HUES6 (cell line): ENCODE measurements around the gene KCNJ12.
"Not testable (repeated sequence)": the region's sequence is repeated elsewhere in the genome, so short reads cannot be mapped to it uniquely, and the experiment has no call there.

Experiments
- H3K27ac ChIP-seq: 2 replicates; pipeline ENCODE4 v1.7.0; 2013; ENCODE audit warnings: low read depth, mild to moderate bottlenecking, low read length, inconsistent platforms
- H3K27me3 ChIP-seq: 2 replicates; pipeline ENCODE4 v1.6.1; 2013; ENCODE audit warnings: low read length; ENCODE audit not compliant: control insufficient read depth, insufficient read depth
- H3K36me3 ChIP-seq: 2 replicates; pipeline ENCODE4 v1.6.1; 2013; ENCODE audit warnings: low read length; ENCODE audit not compliant: control insufficient read depth, insufficient read depth
- H3K4me1 ChIP-seq: 2 replicates; pipeline ENCODE4 v1.6.1; 2013; ENCODE audit warnings: low read length; ENCODE audit not compliant: control insufficient read depth, insufficient read depth
- H3K4me3 ChIP-seq: 2 replicates; pipeline ENCODE4 v1.5.1; 2013; ENCODE audit warnings: low read depth, low read length
- H3K9ac ChIP-seq: one replicate; pipeline ENCODE4 v1.6.1; 2013; ENCODE audit warnings: mild to moderate bottlenecking, low read length
- H3K9me3 ChIP-seq: 2 replicates; pipeline ENCODE4 v1.6.1; 2013; ENCODE audit warnings: low read depth, low read length; ENCODE audit not compliant: control insufficient read depth, insufficient read depth

The KCNJ12 gene

DNA sequence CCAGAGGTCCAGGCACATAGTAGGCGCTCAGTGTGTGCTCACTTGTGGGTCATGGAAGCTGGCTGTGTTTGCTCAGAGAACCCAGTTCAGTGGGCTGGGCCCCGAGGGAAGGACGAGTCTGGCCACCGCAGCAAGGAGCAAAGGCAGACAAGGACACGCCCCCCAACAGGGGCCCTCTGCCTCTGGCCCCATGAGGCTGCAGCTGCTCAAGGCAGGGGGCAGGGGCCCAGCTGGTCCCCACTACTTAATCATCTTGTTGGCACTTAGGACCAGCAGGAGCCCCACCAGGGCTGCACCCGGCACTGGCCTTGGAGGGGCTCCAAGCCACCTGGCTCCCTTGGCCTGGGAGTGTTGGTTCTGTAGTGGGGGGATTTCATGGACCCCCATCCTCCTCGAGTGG is 16.1 kb downstream of the KCNJ12 start:
- Histone ChIP-seq H3K36me3 (no peaks in the 10 kb centered on the region), H3K4me3 (no peak overlapping the region), H3K9ac (no peak overlapping the region), H3K27ac (no peak overlapping the region), H3K27me3 (no peaks in the 10 kb centered on the region; the same call in 1 of the 2 replicates), H3K4me1 (no peaks in the 10 kb centered on the region), H3K9me3 (no peaks in the 10 kb centered on the region)

DNA sequence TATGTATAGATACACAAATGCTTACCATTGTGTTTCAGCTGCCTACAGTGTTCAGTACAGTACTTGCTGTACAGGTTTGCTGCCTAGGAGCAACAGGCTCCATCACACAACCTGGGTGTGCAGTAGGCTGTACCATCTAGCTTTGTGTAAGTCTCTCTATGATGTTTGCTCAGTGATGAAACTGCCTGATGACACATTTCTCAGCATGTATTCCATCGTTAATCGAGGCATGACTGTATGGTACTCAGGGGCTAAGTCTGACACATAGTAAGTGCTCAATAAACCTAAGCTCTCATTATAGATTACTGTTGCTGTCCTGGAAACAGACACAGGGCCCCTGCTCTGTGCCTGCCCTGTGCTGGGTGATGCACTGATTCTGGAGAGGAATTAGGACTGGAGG is 18.1 kb downstream of the KCNJ12 start:
- no peak overlapping the region for H3K4me3 ChIP-seq
- no peaks in the 10 kb centered on the region for H3K4me1 ChIP-seq
- no peak overlapping the region for H3K9ac ChIP-seq
- no peaks in the 10 kb centered on the region for H3K36me3 ChIP-seq
- H3K9me3 ChIP-seq: no peaks in the 10 kb centered on the region
- no peaks in the 10 kb centered on the region; the same call in 1 of the 2 replicates for H3K27me3 ChIP-seq
- no peak overlapping the region for H3K27ac ChIP-seq

DNA sequence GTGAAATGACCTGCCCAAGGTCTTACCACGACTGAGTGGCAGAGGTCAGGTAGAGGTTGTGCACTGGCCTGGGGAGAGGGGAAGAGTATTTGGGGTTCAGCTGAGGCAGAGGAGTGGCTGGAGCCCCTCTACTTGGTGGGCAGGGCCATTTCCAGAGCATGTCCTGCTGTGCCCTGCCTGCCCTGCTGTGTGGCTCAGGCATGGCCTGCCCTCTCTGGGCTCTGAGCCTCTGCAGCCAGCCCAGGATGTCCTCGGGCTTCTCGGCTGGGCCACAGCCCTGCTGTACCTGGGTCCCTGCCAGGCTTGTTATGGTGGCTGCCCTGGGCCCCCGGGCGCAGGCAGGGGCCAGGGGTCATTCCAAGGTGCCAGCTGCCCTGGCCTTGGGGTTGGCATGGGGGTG is 19.6 kb downstream of the KCNJ12 start:
- H3K9ac ChIP-seq: no peak overlapping the region
- no peaks in the 10 kb centered on the region for H3K9me3 ChIP-seq
- H3K36me3 ChIP-seq: no peaks in the 10 kb centered on the region
- H3K4me3 ChIP-seq: no peak overlapping the region
- H3K27ac ChIP-seq: no peak overlapping the region
- no peaks in the 10 kb centered on the region for H3K27me3 ChIP-seq
- peaks cover 9% of the 10 kb centered on the region for H3K4me1 ChIP-seq

DNA sequence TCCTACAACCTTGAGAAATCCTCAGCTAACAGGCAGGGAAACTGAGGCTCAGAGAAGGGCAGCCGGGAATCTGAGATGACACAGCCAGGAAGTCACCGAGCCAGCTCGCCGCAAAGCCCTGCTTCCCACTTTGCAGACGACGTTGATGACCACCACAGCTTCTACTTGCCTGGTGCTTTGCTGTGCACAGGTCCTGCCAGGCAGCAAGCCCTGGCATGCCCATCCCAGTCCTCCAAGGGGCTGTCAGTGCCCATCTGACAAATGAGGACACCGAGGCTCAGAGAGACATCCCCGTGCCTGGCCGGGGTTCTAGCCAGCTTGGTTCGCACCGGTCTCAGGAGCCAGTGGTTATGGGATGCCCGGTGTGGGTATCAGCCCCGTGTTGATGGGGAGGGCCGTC is 20.1 kb downstream of the KCNJ12 start:
- Histone ChIP-seq H3K4me1 (peaks cover 14% of the 10 kb centered on the region), H3K9me3 (no peaks in the 10 kb centered on the region), H3K36me3 (no peaks in the 10 kb centered on the region), H3K27me3 (no peaks in the 10 kb centered on the region), H3K27ac (no peak overlapping the region), H3K9ac (no peak overlapping the region), H3K4me3 (no peak overlapping the region)

DNA sequence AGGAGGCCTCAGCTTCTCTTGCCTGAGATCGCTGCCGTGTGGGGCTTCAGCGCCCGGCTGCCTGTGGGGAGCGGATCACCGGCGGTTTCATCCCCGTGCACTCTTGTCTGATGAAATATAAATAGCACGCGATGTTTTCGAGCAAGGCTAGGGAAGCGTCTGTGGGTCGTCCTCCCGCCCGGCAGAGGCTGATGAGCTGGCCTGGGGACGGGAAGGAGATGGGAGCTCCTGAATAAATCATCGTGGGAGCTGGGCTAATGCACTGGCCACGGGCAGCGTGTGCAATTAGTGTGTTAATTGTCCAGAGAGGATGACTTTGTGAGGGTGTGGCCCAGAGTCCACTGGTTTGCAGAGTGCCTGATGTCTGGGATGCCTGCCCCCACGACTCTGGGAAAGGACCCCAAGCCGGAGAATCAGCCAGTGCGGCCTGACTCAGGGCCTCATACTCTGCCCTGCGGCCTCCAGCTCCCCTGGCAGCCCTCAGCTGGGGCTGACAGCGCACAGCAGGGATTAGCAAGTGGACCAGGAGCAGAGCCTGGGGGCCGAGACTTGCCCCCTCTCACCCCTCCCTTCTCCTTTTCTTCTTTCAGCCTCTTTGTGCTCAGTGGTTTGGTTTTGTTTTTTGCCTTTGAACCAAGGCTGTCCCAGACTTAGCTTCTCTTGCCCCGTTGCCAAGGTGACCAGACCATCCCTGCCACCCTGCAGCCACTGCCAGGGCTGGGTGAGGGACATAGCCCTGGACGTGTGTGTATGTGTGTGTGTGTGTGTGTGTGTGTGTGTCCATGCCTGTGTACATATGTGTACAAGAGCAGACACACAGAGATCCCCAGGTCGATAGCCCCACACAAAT is 21.4 kb downstream of the KCNJ12 start:
- Histone ChIP-seq H3K27me3 (no peaks in the 10 kb centered on the region), H3K9ac (no peak overlapping the region)

DNA sequence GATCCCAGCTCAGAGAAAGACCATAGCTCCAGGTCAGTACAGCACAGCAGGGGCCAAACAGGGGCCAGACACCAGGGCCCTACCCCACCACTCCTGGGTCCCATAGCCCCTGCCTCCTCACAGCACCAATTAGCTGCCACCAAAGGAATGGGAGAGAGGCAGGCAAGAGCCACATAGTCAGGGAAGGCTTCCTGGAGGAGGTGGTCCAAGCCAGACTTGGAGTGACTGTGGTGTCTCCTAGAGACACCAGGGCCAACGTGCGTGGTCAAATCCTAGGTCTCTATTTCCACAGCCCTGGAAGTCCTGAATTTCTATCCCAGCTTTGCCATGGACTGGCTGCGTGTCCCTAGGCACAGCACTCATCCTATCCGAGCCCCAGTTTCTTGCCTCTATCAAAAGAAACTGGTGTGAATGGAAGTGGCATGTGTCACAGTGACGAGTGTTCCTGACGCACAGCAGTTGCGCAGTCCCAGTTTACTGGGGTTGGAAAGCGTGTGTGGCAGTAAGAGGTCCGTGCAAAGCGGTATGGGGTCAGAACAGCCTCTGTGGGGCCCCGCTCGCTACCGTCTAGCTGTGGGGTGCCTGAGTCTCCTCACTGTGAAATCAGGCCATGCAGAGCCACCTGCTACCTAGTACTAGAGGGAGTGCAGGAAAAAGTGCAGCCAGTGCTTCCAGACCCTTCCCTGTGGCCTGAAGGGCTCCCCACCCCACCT is 23.5 kb downstream of the KCNJ12 start:
- Histone ChIP-seq H3K36me3 (no peaks in the 10 kb centered on the region), H3K27me3 (no peaks in the 10 kb centered on the region), H3K4me3 (no peak overlapping the region), H3K4me1 (peaks cover 18% of the 10 kb centered on the region), H3K9me3 (no peaks in the 10 kb centered on the region; the same call in 1 of the 2 replicates), H3K27ac (no peak overlapping the region), H3K9ac (no peak overlapping the region)

More for the DNA sequence above, 21.4 kb downstream of the KCNJ12 start:
- peaks cover 18% of the 10 kb centered on the region for H3K4me1 ChIP-seq
- no peaks in the 10 kb centered on the region for H3K36me3 ChIP-seq
- no peak overlapping the region for H3K27ac ChIP-seq
- H3K4me3 ChIP-seq: no peak overlapping the region
- H3K9me3 ChIP-seq: no peaks in the 10 kb centered on the region; the same call in 1 of the 2 replicates

DNA sequence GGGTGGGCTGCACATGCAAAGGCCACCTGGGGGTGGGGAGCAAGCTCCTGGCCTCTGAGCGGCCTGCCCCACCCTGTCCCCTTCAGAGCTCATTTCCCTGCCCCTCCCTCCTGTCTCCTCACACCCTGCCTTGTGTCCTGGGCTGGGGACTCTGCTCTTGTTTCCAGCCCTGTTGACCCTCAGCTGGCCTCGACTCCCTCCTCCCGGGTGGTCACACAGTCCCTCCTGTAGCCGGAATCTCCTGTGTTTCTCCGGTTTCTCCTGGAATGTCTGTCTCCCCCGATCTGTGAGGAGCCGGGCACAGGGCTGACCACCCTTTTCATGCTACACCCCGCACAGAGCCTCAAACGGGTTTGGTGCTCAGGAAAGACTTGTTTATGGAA is 24.0 kb downstream of the KCNJ12 start:
- H3K9ac ChIP-seq, H3K27ac ChIP-seq, H3K4me3 ChIP-seq, H3K36me3 ChIP-seq, H3K27me3 ChIP-seq, H3K9me3 ChIP-seq: not testable (repeated sequence)
- peaks cover 18% of the 10 kb centered on the region for H3K4me1 ChIP-seq

DNA sequence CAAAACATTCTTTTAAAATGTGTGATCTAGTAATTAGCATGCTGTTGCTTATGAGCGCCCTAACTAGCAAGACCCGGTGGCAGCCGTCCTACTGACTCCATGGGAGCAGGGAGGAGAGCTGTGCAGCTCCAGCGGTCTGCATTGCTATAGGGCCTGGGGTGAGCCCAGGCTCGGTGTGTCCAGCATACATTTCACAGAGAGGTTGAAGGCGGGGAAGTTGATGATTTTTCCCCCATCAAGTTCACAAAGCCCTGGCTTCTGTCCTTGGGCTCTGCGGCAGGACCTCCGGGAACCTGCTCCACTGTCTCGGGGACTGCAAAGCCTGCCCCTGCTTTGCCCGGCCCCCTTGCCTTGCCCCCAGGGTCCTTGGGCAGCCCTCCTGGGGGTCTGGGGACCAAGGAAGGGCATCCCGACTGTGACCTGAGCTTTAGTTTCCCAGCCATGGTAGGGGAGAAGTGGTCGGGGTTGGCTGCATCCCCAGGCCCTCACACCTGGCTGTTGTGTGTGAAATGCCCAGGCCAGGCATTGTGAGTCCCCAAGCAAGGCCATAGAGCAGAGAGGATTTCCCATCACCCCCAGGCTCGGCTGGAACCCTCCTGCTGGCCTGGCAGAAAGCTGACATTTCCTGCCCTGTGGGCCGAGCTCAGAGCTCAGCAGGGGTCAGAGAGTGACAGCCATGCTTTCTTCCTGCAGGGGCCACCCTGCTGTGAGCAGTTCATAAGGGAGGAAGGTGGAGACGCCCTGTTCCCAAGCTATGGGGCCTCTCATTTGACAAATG is 24.8 kb downstream of the KCNJ12 start:
- Histone ChIP-seq H3K27me3 (no peaks in the 10 kb centered on the region), H3K36me3 (no peaks in the 10 kb centered on the region)

DNA sequence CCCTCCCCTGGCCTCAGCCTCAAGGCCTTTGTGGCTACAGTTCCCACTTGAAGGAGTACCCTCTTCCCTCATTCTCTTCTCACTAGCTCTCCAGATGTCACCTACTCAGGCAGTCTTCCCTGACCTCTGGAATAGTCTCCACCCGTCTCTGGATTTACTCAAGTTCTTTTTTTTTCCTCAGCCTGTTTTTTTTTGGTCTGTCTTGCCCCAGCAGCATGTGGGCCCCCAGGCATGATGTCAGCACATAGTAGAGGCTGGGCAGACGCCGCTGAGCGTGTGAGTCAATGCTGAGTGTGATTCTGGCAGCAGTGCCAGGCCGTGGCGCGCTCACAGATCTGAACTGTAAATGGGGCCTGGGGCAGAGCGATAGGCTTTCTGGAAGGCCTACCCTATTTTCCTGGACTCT is 26.0 kb downstream of the KCNJ12 start:
- H3K9me3 ChIP-seq, H3K27ac ChIP-seq, H3K9ac ChIP-seq: not testable (repeated sequence)

More for the DNA sequence above, 24.8 kb downstream of the KCNJ12 start:
- Histone ChIP-seq H3K4me1 (peaks cover 18% of the 10 kb centered on the region), H3K4me3 (no peak overlapping the region), H3K9me3 (no peaks in the 10 kb centered on the region; the same call in 1 of the 2 replicates), H3K27ac (no peak overlapping the region), H3K9ac (no peak overlapping the region)

DNA sequence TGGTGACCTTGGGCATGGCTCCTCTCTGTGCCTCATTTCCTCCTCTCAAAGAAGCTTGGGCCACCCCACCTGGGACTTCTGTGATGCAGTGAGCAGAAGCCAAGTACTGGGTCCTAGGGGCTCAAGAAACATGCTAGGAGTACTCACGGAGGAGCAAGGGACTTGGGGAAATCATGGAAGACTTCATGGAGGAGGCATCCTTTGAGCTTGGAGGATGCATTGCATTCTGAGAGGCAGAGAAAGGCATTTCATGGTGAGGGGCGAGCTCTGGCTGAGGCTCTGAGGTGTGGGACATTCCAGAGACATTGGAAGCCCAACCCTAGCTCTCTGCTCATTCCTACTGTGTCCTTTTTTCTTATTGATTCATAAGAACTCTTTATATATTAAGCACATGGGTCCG is 26.8 kb downstream of the KCNJ12 start:
- not testable (repeated sequence) for H3K27ac ChIP-seq, H3K36me3 ChIP-seq, H3K9ac ChIP-seq, H3K4me3 ChIP-seq, H3K9me3 ChIP-seq, H3K27me3 ChIP-seq
- peaks cover 18% of the 10 kb centered on the region for H3K4me1 ChIP-seq

More for the DNA sequence above, 26.0 kb downstream of the KCNJ12 start:
- H3K4me3 ChIP-seq, H3K36me3 ChIP-seq, H3K27me3 ChIP-seq: not testable (repeated sequence)
- H3K4me1 ChIP-seq: peaks cover 18% of the 10 kb centered on the region

DNA sequence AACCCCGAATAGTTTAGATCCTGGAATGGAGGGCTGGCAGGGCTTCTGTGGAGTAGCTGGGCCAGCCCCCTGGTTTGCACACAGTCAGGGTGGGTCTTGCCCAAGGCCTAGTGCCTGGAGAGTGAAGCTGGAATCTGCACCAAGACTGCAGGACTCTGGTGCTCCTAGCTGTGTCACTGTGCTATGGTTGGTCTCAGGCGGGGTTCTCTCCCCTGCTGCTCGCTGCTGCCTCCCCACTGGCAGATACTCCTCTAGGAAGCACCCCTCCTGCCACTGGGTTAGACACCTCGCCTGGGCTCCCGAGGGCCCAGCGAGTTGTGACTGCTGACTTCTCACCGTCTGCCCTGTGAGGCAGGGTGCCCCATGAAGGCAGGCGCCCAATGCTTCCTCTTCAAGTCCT is 27.9 kb downstream of the KCNJ12 start:
- H3K9ac ChIP-seq, H3K27me3 ChIP-seq, H3K4me3 ChIP-seq, H3K27ac ChIP-seq, H3K36me3 ChIP-seq, H3K9me3 ChIP-seq: not testable (repeated sequence)
- H3K4me1 ChIP-seq: peaks cover 18% of the 10 kb centered on the region
